Osteocyte (in vitro differentiated cells): ENCODE measurements around the gene CDH26. TPM values are rescaled to one million over a fixed set of nuclear protein-coding genes. Genes with fewer than 3 reads are reported as not detected.
"Not testable (repeated sequence)": the region's sequence is repeated elsewhere in the genome, so short reads cannot be mapped to it uniquely, and the experiment has no call there.

Source experiments
- DNase-seq: peaks from one replicate; pipeline ENCODE4 v3.0.0; 2021; ENCODE audit warnings: mixed read lengths; ENCODE audit not compliant: unreplicated experiment; ENCODE audit errors: extremely low spot score
- H3K27ac Mint-ChIP-seq: one replicate; pipeline ENCODE4 v1.8.0; 2021; ENCODE audit warnings: mild to moderate bottlenecking, mixed read lengths; ENCODE audit not compliant: unreplicated experiment
- H3K27me3 Mint-ChIP-seq: one replicate; pipeline ENCODE4 v1.8.0; 2021; ENCODE audit warnings: mixed read lengths; ENCODE audit not compliant: unreplicated experiment
- H3K36me3 Mint-ChIP-seq: one replicate; pipeline ENCODE4 v1.8.0; 2021; ENCODE audit warnings: mixed read lengths; ENCODE audit not compliant: unreplicated experiment
- H3K4me1 Mint-ChIP-seq: one replicate; pipeline ENCODE4 v1.8.0; 2021; ENCODE audit warnings: mixed read lengths; ENCODE audit not compliant: unreplicated experiment
- H3K4me3 Mint-ChIP-seq: one replicate; pipeline ENCODE4 v1.8.0; 2021; ENCODE audit warnings: mild to moderate bottlenecking, moderate library complexity, mixed read lengths; ENCODE audit not compliant: unreplicated experiment
- H3K9me3 Mint-ChIP-seq: one replicate; pipeline ENCODE4 v1.8.0; 2021; ENCODE audit warnings: mixed read lengths; ENCODE audit not compliant: unreplicated experiment
- CTCF ChIP-seq: fragments of 200-600 bp; sonication (generic); IDR thresholded peaks from 2 replicates; pipeline ENCODE4 v1.5.0; 2021; ENCODE audit warnings: antibody characterized with exemption, mild to moderate bottlenecking, moderate library complexity
- total RNA-seq: library from RNA; stranded (reverse); gene quantifications from 2 replicates; pipeline ENCODE4 v1.2.1, GENCODE V29; 2021

Gene CDH26
- total RNA-seq, 1 donor from 2014 or later = 0.46 TPM

- no peaks in the 10 kb centered on the region for H3K9me3 Mint-ChIP-seq
- no peak for DNase-seq
- peaks cover 13% of the 10 kb centered on the region for H3K27me3 Mint-ChIP-seq
- peak; percentile 47 for TF ChIP-seq CTCF
- no peak overlapping the region for H3K4me3 Mint-ChIP-seq
- H3K27ac Mint-ChIP-seq = no peak overlapping the region
- no peaks in the 10 kb centered on the region for H3K36me3 Mint-ChIP-seq
- H3K4me1 Mint-ChIP-seq = no peaks in the 10 kb centered on the region
Measured at GRCh38 chr20:59955131-59955796, 3.0 kb upstream of the CDH26 start.

GRCh38 chr20:59957568-59957967 is 655 bp upstream of the CDH26 start:
- DNase-seq, H3K27ac Mint-ChIP-seq, H3K4me3 Mint-ChIP-seq, H3K9me3 Mint-ChIP-seq, H3K36me3 Mint-ChIP-seq, H3K4me1 Mint-ChIP-seq: not testable (repeated sequence)
- peaks cover 15% of the 10 kb centered on the region for H3K27me3 Mint-ChIP-seq

GRCh38 chr20:59958626-59959025 is 403 bp downstream of the CDH26 start:
- TF ChIP-seq CTCF = no peak
- no peaks in the 10 kb centered on the region for H3K9me3 Mint-ChIP-seq
- H3K27me3 Mint-ChIP-seq = peaks cover 17% of the 10 kb centered on the region
- no peaks in the 10 kb centered on the region for H3K4me1 Mint-ChIP-seq
- no peak overlapping the region for H3K27ac Mint-ChIP-seq
- no peak for DNase-seq
- H3K4me3 Mint-ChIP-seq = no peak overlapping the region
- H3K36me3 Mint-ChIP-seq = no peaks in the 10 kb centered on the region

GRCh38 chr20:59961423-59961822 is 3.2 kb downstream of the CDH26 start:
- no peaks in the 10 kb centered on the region for H3K9me3 Mint-ChIP-seq
- no peak for TF ChIP-seq CTCF
- H3K36me3 Mint-ChIP-seq = no peaks in the 10 kb centered on the region
- H3K4me1 Mint-ChIP-seq = peaks cover 4% of the 10 kb centered on the region
- no peak overlapping the region for H3K4me3 Mint-ChIP-seq
- no peak for DNase-seq
- H3K27me3 Mint-ChIP-seq = peaks cover 21% of the 10 kb centered on the region
- H3K27ac Mint-ChIP-seq = no peak overlapping the region

- peaks cover 21% of the 10 kb centered on the region for H3K27me3 Mint-ChIP-seq
- H3K4me1 Mint-ChIP-seq = peaks cover 4% of the 10 kb centered on the region
- no peaks in the 10 kb centered on the region for H3K36me3 Mint-ChIP-seq
- no peak overlapping the region for H3K4me3 Mint-ChIP-seq
- no peak overlapping the region for H3K27ac Mint-ChIP-seq
- DNase-seq = no peak
- H3K9me3 Mint-ChIP-seq = no peaks in the 10 kb centered on the region
- no peak for TF ChIP-seq CTCF
Measured at GRCh38 chr20:59962155-59962554, 3.9 kb downstream of the CDH26 start.
